HG02840 (cell line): ENCODE data around the gene CCDC116.
"Not testable (repeated sequence)": the region's sequence is repeated elsewhere in the genome, so short reads cannot be mapped to it uniquely, and the experiment has no call there.

ENCODE experiments used
- ATAC-seq: cut with Tn5 transposase; IDR thresholded peaks from one replicate; pipeline ENCODE4 v1.9.1; 2021; ENCODE audit warnings: mild to moderate bottlenecking, moderate library complexity, moderate number of reproducible peaks; ENCODE audit not compliant: unreplicated experiment, low FRiP score

The CCDC116 gene

DNA sequence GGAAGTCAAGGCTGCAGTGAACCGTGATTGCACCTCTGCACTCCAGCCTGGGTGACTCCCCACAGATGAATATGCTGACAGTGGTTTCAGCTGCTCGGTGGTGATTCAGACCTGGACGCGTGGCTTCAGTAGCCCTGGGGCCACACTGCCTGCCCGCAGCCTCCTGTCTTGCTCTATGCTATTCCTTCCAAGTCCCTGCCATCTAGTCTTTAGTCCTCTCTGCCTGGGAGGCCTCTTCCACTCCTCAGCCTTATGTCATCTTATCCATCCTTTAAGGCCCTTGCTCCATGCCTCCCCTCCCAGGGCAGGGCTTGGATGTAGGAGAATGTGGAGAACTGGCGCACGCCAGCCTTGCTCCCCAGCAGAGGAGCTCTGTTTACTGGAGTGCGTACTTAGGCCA lies 25.8 kb upstream of the CCDC116 start:
- no peak for ATAC-seq

DNA sequence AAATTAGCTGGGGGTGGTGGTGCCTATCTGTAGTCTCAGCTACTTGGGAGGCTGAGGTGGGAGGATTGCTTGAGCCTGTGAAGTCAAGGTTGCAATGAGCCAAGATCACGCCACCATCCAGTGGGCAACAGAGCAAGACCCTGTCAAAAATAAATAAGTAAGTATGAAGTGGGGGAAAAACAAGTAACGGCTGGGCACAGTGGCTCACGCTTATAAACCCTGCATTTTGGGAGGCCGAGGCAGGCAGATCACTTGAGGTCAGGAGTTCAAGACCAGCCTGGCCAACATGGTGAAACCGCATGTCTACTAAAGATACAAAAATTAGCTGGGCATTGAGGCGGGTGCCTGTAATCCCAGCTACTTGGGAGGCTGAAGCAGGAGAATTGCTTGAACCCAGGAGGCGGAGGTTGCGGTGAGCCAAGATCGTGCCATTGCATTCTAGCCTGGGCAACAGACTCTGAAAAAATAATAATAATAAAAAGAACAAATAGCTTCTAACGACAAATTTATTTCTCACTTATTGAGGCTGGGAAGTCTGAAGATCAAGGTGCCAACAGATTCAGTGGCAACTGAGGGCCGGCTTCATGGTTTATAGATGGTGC lies 22.9 kb upstream of the CCDC116 start:
- ATAC-seq: not testable (repeated sequence)

DNA sequence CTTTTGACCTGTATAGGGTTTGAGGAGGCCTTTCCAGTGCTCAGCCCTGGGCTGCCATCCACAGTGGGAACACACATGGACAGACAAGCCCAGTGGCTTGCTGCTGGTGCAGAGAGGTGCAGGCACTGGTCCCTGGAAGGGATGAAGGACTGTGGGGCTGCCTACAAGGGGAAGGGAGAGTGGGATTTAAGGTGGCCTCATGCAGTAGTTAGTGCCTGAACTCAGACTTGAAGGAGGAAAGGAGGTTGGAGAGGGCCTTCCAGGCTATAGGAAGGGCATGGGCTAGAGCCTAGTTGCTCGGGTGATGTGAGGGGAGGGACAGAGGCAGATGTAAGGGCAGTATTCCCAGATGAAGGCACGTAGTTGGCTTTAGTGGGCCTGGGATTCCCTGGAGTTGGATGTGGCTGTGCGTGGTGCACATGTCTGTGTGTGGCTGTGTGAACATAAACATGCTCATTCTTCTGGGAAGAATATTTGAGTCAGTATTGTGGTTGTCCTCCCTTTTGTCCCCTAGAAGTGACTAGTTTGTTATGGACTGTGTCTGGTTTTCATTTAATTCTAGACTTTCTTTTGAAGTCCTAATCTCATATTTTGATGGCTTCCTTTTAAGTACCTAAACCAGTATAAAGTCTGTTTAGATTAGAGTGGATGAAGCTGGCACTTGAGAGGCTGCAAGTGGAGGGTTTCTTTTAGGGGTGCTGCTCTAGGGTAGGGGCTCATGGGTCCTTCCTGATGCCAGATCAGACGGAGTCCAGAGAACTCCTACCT lies 21.2 kb upstream of the CCDC116 start:
- ATAC-seq: no peak

DNA sequence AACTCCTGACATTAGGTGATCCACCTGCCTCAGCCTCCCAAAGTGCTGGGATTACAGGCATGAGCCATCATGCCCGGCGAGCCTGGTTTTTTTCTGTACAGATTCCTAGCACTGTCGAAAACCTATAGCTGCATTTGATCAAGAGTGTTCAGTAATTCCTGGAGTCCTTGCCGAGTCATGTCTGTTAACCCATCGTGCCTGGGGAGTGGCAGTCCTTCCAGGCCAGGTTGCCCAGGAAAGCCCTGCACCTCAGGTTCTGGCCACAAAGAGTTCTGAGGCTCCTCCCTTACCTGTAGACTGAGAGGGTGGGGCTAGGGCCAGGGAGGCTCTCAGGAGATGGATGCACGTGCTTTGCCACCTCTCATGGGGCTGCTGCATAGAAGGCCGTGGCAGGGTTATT lies 19.7 kb upstream of the CCDC116 start:
- no peak for ATAC-seq

DNA sequence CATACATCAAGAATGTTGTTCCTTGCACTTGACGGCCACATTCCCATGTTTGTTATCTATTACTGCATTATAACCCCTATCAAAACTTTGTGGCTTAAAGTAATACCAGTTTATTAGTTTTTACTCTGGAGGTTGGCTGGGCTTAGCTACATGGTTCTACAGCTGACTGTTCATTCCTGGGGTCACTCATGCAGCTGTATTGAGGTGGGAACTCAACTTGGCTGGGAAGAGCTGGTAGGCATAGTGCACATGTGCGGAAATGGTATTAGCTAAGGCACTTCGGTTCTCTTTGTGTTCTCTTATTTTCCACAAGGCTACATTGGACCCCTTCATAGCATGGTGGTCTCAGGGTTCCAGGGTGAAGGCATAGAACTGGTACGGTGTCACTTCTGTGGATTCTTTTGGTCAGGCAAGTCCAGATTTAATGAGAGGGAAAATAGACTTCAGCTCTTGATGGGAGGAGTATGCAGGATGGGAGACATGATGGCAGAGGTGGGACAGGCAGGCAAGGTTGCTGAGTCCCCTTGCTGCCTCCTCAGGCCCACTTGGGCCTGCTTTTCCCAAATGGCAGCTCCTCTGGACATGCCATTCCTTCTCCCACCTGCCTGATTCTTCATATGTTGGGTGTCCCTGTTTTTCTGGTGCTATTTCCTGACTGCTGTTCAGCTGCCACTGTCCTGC lies 18.9 kb upstream of the CCDC116 start:
- ATAC-seq: no peak

DNA sequence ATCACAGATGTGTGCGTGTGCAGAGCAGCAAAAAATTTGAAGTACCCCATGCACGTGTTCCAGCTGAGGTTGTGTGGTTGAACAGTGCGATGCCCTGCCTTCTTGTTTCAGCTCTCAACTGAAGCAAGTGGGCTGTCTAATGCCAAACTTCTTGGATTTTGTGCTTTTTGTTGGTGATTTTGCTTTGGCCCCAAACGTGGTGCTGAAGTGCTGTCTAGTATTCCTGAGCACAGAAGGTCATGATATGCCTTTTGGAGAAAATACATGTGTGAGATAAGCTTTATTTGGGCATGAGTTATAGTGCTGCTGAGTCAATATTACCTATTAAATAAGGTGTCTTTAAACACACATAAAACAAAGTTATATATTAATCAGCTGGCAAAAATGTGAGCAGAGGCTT lies 16.8 kb upstream of the CCDC116 start:
- no peak for ATAC-seq

DNA sequence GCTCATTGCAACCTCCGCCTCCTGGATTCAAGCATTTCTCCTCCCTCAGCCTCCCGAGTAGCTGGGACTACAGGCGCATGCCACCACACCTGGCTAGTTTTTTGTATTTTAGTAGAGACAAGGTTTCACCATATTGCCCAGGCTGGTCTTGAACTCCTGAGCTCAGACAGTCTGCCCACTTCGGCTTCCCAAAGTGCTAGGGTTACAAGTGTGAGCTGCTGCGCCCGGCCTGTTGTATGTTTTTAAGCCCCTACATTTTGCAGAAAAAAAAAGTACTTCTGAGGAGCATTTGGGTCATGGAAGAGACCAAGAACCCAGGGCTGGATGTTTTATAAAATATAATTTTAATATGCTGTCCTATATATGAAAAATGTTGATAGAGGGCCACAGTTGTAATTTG lies 15.2 kb upstream of the CCDC116 start:
- ATAC-seq: not testable (repeated sequence)

DNA sequence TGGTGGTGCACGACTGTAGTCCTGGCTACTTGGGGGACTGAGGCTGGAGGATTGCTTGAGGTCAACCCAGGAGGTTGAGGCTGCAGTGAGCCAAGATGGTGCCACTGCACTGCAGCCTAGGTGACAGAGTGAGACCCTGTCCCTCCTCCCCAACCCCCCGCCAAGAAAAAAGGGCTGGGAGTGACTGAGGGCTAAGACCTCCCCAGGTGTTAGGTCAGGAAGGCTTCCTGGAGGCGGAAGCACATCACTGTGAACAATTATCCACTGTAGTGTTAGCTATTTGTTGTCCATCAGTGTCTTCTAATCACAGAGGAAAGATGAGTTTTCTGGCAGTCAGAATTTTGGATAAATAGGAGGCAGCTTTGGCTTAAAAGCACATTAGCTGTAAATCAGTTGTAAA lies 11.5 kb upstream of the CCDC116 start:
- ATAC-seq: no peak

DNA sequence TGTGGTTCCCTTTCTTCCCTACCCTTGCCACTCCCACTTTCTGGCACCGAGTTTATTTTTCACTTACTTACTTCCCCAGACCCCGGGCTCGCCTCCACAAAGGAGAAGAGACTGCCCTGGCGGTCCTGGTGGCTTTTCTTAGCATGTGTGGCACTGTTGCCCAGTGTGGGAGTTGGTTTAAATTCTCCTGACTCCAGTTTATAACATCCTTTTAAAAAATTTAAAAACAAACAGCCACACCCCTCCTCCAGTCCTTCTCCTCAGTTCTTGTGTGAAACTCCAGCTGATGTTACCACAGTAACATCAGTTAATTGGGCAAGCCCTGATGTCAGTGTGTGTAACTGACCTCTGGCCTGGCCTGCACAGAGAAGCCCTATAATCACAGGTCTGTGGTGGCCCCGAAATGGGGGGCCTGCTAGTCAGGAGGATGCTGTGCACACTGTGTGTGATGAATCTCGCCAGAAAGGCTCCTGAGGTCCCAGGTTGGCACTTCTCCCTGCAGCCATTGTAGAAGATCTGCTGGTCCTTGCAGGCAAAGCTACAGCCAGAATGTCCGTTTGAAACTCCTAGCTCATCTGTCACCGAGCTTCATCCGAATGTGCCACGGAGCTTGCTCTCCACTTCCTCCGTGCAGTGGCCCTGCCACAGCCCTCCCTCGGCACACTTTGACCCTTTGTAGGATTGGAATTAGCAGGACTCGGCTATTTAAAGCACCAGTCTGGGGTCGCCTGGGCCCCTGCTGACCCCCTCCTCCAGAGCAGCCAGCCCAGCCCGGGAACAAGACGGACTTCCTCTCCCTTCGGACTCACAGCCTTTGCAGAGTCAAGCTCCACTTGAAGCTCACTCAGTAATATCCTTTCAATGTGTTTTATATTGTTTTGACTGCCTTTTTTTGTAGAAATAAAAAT lies 10.3 kb upstream of the CCDC116 start:
- no peak for ATAC-seq

DNA sequence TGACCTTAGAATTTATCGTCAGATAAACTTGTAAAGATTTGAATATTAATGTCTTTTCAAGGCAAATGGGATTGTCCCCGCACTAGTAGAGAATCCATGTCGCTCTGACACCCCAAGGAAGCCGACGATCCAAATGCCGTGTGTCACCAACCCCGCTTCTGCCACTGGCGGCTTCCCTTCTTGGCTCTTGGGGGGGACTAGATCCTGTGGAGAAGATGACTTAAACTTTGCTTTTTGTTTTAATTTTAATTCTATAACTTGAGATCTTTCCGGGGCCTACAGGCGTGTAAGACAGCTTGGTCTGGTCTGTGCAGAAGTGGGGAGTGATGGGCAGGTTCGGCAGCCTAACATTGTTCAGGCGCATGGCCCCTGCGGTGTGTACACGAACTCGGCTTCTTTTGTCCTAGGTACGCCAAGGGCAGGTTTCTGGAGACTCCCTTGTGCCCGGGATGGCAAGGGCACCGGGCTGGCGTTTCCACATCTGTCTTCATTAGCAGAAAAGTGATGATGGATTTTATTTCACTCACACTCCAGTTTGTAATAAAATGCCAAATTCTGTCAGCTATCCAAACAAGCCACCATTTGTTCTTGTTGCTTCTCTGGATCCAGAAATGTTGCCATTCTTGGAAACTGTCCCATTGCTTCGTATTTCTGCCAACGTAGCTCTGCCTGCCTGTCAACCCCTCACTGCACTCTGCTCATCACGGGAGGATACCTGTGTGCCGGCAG lies 9.5 kb upstream of the CCDC116 start:
- no peak for ATAC-seq

DNA sequence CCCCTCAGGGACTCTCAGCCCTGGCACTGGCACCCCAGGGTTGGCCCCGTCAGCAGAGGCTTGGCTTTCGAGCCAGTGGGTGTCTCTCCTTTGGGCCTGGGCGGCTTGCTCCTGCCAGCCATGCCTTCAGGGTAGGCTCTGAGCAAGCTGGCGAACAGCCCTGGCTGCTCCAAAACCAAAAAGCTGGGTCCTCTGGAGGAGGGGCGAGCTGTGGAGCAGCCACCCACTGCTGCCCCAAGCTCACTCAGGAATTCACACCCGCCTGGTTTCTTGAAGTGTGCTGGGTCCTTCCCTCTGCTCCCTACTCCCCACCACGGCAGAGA lies 9.0 kb upstream of the CCDC116 start:
- ATAC-seq: no peak

DNA sequence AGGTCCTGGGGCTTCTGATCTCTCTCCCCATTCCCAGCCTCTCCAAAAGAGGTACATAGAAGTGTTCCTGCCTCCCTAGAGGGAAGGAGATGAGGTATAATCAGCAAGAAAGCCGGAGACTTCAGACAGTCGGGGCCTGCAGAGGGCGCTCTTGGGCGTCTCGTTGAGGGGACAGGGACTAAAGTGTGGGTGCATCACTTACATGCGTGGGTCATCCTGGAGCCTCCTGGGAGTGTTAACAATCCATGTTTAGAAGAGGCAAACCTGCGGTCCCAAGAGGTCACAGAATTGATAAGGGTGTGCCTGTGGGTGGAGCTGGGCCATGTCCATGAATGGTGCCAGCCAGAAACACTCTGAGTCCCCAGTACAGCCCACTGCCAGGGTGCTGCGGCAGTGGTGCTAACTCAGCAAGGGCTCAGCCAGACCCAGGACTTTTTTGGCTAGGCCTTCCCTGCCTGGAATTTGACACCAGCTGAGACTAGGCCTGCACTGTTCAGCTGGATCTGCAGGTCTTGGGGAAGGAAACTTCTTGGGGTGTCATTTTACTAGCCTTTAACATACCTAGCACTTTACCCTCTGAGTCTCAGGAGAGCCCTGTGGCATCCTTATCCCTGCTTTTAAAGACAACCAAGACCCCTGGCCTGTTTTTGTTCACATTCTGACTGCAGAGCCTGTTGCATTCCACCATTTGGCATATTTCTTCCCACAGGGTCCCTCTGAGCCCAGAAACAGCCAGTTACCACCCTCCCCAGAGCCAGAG lies 8.3 kb upstream of the CCDC116 start:
- no peak for ATAC-seq

DNA sequence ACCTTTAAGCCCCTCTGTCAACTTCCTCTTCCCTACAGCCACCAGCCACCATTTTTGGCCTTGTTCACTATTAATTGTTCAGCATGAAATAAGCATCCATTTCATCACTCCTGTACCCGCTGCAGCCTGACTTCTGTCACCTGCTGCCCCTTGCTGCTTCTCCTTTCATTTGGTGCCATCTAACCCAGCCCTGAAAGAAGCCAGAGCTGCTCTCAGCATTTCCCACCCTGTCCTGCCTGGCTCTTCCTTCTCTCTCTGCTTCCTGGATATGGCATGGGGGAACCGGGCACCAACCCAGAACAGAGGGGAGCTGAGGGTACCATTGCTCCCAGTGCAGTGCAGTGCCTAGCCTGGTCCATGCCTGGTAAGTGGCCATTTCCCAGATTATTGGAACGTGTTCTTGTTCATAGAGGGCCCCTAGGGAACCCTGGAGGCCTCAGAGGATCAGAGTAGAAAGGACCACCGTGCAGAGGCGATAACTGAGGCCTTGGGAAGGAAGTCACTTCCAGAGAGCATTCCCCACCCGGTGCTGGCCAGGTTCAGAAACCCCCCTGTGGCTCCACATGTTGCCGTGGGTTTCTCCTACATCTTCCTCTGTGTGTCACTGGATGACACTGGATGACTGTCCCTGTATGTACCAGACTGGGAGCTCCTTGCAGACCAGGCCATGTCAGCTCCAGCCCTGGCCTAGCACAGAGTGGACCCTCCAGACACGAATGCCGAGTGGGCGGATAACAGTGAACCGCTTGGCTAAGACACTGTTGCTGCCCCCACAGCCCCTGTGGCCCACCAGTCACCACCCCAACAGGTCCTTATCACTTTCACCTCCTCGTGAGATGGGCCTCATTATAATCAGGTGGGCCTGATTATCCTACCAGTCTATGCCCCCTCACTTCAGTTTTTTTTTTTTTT lies 7.4 kb upstream of the CCDC116 start:
- no peak for ATAC-seq

DNA sequence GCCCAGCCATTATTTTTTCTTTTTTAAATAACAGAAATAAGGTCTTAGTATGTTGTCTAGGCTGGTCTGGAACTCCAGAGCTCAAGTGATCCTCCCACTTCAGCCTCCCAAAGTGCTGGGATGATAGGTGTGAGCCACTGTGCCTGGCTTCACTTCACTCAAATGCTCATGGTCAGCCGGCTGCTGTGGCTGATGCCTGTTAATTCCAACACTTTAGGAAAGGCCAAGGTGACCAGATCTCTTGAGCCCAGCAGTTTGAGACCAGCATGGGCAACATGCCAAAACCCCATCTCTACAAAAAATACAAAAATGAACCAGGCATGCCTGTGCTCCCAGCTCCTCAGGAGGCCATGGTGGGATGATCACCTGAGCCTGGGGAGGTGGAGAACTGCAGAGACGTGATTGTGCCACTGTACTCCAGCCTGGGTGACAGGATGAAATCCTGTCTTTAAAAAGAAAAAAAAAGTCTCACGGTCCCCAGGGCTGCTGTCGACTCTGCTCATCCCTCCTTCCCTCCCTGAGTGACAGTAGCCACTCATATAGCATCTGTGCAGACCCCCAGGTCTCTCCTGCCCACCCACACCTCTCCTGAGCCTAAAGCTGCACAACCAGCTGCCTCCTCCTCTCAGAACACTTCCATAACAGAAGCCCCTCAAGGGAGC lies 6.4 kb upstream of the CCDC116 start:
- no peak for ATAC-seq

DNA sequence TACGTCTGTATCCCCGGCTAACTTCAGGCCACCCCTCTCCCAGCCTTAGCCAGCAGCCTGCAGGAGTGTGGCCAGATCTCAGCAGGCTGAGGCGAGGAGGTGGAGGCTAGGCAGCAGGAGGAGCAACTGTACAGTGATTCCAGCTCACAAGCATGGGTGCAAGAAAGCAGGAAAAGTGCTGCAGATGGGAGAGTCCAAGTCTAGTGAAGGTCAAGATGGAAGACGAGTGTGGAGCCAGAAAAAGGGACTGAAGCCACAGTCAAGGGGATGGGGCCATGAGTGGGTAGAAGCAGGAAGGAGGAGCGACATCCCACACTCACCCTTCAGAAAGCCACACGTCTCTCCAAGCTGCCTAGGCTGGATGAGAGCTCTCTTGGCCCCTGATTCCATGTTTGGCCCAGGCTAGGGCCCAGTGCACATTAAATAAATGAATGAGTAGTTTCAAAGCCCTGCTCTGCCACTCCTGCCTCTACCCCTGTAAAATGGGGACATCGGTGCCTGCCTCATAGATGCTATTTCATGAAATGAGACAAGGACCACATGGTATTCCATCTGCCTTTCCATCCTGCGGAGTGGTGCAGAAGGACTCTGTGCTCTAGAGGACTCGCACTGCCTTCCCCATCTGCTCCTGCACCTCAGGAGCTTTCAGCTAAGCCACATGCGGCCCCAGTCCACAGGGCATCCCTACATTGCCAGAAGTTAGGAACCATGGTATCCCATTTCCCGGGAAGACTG lies 5.7 kb upstream of the CCDC116 start:
- ATAC-seq: no peak

DNA sequence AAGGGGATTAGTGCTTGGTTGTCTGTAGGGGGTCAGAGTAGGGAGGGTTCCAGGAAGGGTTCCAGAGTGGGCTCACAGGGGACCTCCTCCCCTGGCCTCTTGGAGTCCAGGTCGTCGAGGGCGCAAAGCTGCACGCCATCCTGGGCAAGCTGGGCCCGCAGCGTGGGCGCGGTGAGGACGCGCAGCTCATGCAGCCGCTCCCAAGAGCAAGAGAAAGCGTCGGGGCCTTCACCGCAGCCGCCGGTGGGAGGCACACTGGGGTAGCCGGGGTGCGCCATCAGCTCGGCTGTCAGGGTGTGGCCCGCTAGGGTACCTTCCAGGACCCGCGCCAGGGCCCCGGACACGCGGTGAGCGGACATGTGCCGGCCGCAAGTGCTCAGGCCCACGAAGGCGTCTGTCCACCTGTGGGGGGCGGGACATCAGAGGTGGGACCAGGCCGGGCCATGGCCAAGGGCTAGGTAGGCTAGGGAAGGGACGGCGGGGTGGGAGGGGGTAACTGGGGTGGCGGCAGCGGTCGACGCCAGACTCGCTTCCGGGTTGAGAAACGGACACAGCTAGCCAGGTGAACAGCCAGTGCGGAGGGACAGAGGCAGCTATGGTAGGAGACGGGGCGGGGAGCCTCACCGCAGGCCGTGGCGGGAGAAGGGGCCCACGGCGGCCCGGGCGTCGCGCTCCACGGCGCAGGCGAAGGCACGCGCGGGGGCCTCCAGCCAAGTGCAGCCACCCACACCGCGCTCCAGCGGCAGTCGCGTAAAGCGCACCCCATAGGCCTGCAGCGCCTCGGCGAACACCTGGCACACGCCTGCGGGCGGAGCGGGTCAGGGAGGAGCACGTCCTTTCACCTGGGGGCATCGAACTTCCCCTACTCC lies 3.9 kb upstream of the CCDC116 start:
- ATAC-seq: no peak
